Sigmoid colon (tissue), 4 donors: Measurements from ENCODE around the gene RHBDF2.

Experiments
- CTCF ChIP-seq, 4 experiments: fragments of 450-650 bp in 3 of 4; fragments of 200-600 bp in 1 of 4; IDR thresholded peaks; one replicate each; pipeline ENCODE4 v1.5.1; 2016 to 2019; ENCODE audit warnings: antibody characterized with exemption in 4 of 4, mild to moderate bottlenecking in 3 of 4, moderate library complexity in 2 of 4
- POLR2A ChIP-seq, 2 donors: fragments of 450-650 bp; IDR thresholded peaks; one replicate each; pipeline ENCODE4 v1.6.1; 2016; ENCODE audit warnings: antibody characterized with exemption in 2 of 2, mild to moderate bottlenecking in 2 of 2, moderate library complexity in 2 of 2
- POLR2AphosphoS5 ChIP-seq, 4 donors: sonication (generic); formaldehyde crosslinking; IDR thresholded peaks; one replicate each; pipeline ENCODE4 v1.6.1; 2017; ENCODE audit warnings: antibody characterized with exemption in 4 of 4

- TF ChIP-seq POLR2AphosphoS5 (IDR thresholded peaks at IDR 0.05) = no peak
- TF ChIP-seq CTCF (IDR thresholded peaks at IDR 0.05) = no peak
- TF ChIP-seq POLR2A (IDR thresholded peaks at IDR 0.05) = no peak
Observed at GRCh38 chr17:76474894-76475293, 26.3 kb downstream of the RHBDF2 start.
